Vagina (tissue), 2 donors: ENCODE results near the gene HOXB6.

Experiments used
- POLR2A ChIP-seq, 2 donors: fragments of 450-650 bp; IDR thresholded peaks; one replicate each; pipeline ENCODE4 v1.6.1; 2017; ENCODE audit warnings: antibody characterized with exemption in 2 of 2, mild to moderate bottlenecking in 2 of 2, moderate library complexity in 2 of 2
- TF ChIP-seq, protein P1 (sequence below), 3 experiments: fragments of 450-650 bp in 2 of 3; fragments of 200-600 bp in 1 of 3; sonication (generic) in 1 of 3; IDR thresholded peaks; one replicate each; pipeline ENCODE4 v1.5.1; 2017 to 2019; ENCODE audit warnings: antibody characterized with exemption in 3 of 3, mild to moderate bottlenecking in 2 of 3, moderate library complexity in 2 of 3

GRCh38 chr17:48624544-48625494 is 20.0 kb upstream of the HOXB6 start:
- TF ChIP-seq, protein P1, sequence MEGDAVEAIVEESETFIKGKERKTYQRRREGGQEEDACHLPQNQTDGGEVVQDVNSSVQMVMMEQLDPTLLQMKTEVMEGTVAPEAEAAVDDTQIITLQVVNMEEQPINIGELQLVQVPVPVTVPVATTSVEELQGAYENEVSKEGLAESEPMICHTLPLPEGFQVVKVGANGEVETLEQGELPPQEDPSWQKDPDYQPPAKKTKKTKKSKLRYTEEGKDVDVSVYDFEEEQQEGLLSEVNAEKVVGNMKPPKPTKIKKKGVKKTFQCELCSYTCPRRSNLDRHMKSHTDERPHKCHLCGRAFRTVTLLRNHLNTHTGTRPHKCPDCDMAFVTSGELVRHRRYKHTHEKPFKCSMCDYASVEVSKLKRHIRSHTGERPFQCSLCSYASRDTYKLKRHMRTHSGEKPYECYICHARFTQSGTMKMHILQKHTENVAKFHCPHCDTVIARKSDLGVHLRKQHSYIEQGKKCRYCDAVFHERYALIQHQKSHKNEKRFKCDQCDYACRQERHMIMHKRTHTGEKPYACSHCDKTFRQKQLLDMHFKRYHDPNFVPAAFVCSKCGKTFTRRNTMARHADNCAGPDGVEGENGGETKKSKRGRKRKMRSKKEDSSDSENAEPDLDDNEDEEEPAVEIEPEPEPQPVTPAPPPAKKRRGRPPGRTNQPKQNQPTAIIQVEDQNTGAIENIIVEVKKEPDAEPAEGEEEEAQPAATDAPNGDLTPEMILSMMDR (IDR thresholded peaks at IDR 0.05), result no peak
- no peak for TF ChIP-seq POLR2A (IDR thresholded peaks at IDR 0.05)
